Measurements from ENCODE around the gene FSTL3.
"Not testable (repeated sequence)": the region's sequence is repeated elsewhere in the genome, so short reads cannot be mapped to it uniquely, and the experiment has no call there.

GRCh38 chr19:699885-700284, 23.7 kb downstream of the FSTL3 start:
- TF ChIP-seq ZNF572 (CRISPR knock-in tag; IDR thresholded peaks at IDR 0.05); DNMT3B (CRISPR knock-in tag; conservative IDR thresholded peaks at IDR 0.05); ZNF317 (CRISPR knock-in tag; IDR thresholded peaks at IDR 0.05); DR1 (CRISPR knock-in tag; IDR thresholded peaks at IDR 0.05); ZNF280B (CRISPR knock-in tag; IDR thresholded peaks at IDR 0.05; ENCODE audit: borderline replicate concordance); ZBTB8A (CRISPR knock-in tag; IDR thresholded peaks at IDR 0.05; ENCODE audit: borderline replicate concordance, low read depth); ZNF138 (CRISPR knock-in tag; IDR thresholded peaks at IDR 0.05; ENCODE audit: low read depth); ZNF816 (CRISPR knock-in tag; IDR thresholded peaks at IDR 0.05; ENCODE audit: borderline replicate concordance); MAX (IDR thresholded peaks at IDR 0.05); CTCF (CRISPR knock-in tag; IDR thresholded peaks at IDR 0.05): not testable (repeated sequence)

Measured in HepG2 (cell line).